ENCODE results near the gene PTPRE. TPM values are rescaled to one million over a fixed set of nuclear protein-coding genes. Genes with fewer than 3 reads are reported as not detected.

The PTPRE gene
- total and polyA plus RNA-seq, 10 of the 15 experiments (the other 5 are each of a cell fraction or from before 2014, with no cell fraction given) = 2.9 to 7.6 (median 5.8) TPM

DNA sequence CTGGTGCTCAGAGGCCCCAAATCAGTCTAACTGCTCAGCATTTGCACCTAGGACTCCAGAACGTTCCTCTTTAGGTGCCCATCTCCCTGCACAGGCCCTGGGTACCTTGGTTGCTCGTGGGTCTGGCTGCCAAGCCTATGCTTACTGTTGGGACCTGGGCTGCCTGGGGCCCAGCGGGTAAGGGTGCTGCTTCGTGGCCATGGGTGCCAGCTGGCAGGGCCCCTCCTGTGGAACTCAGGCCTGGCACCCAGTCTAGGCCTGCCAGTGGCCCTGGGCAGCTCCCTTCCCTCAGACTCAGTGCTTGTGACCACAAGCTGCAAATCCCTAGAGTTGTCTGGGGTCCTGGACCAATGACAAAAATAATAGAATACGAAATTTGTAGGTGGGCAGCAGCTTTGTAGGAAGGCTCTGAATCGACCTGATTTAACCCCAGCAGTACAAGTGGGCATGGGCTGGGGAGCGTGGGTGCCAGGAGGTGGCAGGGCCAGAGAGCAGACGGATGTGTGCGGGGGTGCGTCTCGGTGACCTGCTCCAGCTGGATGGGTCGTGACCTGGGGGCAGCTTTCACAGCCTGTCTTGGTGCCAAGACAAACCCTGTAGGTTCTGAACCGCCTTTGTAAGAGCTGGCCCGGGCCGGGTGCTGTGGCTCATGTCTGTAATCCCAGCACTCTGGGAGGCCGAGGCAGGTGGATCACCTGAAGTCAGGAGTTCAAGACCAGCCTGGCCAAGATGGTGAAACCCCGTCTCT is 149.6 kb downstream of the PTPRE start (continued):
- TF ChIP-seq BHLHE40 (IDR thresholded peaks at IDR 0.05; ENCODE audit: borderline replicate concordance in 1 of 2, low read depth in 2 of 2, low read length in 1 of 2) (no peak), TAF1 (IDR thresholded peaks at IDR 0.05; ENCODE audit: borderline replicate concordance, low read depth, low read length) (no peak), HCFC1 (IDR thresholded peaks at IDR 0.05; ENCODE audit: low read length) (no peak)

DNA sequence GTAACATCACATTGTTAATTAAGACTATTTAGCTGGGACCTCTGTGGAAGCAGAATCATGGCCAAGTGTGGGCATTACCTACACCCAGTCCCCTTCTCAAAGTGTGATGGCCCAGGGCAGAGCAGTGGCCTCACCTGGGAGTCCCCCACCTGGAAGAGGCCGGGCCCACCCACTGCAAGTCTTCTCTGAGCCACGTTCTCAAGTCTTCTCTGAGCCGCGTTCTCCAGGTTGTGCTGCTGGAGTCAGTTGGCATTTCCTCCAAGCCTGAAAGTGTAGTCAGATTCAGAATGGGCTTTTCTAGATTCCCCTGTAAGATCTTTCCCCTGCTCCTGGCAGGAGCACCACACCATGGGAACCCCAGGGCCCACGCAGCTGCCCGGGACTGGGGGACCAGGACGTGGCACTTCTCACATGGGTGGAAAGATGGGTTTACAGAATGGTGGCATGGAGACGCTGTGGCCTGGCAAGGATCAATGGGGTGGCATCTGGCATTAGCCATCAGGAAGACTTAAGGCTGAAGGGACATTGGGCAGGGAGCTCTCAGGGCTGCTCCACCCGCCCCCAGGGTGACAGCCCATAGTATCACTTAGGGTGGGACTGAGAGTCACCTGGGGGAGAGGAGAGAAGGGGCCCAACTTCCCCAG is 151.3 kb downstream of the PTPRE start:
- H3K4me3 ChIP-seq = no peak overlapping the region
- no peak overlapping the region for H2AFZ ChIP-seq (ENCODE audit: control insufficient read depth, low read depth, low read length)
- ChIA-PET POLR2A (interaction anchor here (10.2 kb wide), 1 partner anchor 9 kb away, joined by 117 read pairs; no protein-coding TSS in a partner anchor), RAD21 (ENCODE audit: unreplicated experiment) (interaction anchor here (1.1 to 1.8 kb wide), 5 partner anchors 11 to 43 kb away, joined by 3 to 8 read pairs (median 3); no protein-coding TSS in a partner anchor), SMC1A (ENCODE audit: uncharacterized antibody, unreplicated experiment) (interaction anchor here (1.1 to 1.6 kb wide), 3 partner anchors 11 to 22 kb away, joined by 4 to 8 read pairs (median 7); no protein-coding TSS in a partner anchor), CTCF (interaction anchor here (0.8 to 1.9 kb wide), 4 partner anchors 10 to 22 kb away, joined by 5 to 12 read pairs (median 6); no protein-coding TSS in a partner anchor)
- WGBS (ENCODE audit: insufficient coverage, insufficient replicate concordance, low lambda C conversion rate, missing lambda C conversion rate) = 71% methylated on average over 9 of the region's 9 CpGs
- H3K9ac ChIP-seq (ENCODE audit: control insufficient read depth, insufficient read depth, low read length) = no peak overlapping the region
- DNase-seq (ENCODE audit: low read depth, low spot score) (no peak), ATAC-seq (no peak), FAIRE-seq (no peak)
- no peak overlapping the region for H3K4me2 ChIP-seq (ENCODE audit: control insufficient read depth, insufficient read depth)
- H3K27ac ChIP-seq (ENCODE audit: control insufficient read depth, insufficient read depth) = no peak overlapping the region
- no peaks in the 10 kb centered on the region for H3K9me3 ChIP-seq (replicated peaks; ENCODE audit: control insufficient read depth, insufficient read depth, low read length)
- H3K27me3 ChIP-seq (replicated peaks in 1 of 2; ENCODE audit: control insufficient read depth in 2 of 2, insufficient read depth in 2 of 2, low read length in 1 of 2) = no peaks in the 10 kb centered on the region
- H4K20me1 ChIP-seq (ENCODE audit: control insufficient read depth, insufficient read depth) = no peaks in the 10 kb centered on the region
- peaks cover 0 to 8% of the 10 kb centered on the region in 2 experiments; a peak in 3 of 4 replicates for H3K36me3 ChIP-seq (ENCODE audit: control insufficient read depth in 2 of 2, insufficient read depth in 2 of 2, low read length in 1 of 2)
- in situ Hi-C loops (cut with MboI) (no loop called here), intact Hi-C loops (cut with micrococcal nuclease; ENCODE audit: unreplicated experiment) (no loop called here)
- TF ChIP-seq ZSCAN29 (IDR thresholded peaks at IDR 0.05) (no peak), GATAD2B (conservative IDR thresholded peaks at IDR 0.05; ENCODE audit: low read depth) (no peak)
- TF ChIP-seq, protein P1, sequence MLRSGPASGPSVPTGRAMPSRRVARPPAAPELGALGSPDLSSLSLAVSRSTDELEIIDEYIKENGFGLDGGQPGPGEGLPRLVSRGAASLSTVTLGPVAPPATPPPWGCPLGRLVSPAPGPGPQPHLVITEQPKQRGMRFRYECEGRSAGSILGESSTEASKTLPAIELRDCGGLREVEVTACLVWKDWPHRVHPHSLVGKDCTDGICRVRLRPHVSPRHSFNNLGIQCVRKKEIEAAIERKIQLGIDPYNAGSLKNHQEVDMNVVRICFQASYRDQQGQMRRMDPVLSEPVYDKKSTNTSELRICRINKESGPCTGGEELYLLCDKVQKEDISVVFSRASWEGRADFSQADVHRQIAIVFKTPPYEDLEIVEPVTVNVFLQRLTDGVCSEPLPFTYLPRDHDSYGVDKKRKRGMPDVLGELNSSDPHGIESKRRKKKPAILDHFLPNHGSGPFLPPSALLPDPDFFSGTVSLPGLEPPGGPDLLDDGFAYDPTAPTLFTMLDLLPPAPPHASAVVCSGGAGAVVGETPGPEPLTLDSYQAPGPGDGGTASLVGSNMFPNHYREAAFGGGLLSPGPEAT (IDR thresholded peaks at IDR 0.05; ENCODE audit: low read depth) = no peak
- no TSS peak for BruUV-seq (replicated peaks)
- no peaks in the 10 kb centered on the region for H3K79me2 ChIP-seq (ENCODE audit: control insufficient read depth, insufficient read depth, low read length)
- peaks cover 13% of the 10 kb centered on the region for H3K4me1 ChIP-seq (ENCODE audit: control insufficient read depth, insufficient read depth, low read length)
